GM06990 (cell line): ENCODE data around the gene CDK5R1.

Experiments used
- DNase-seq: peaks from one replicate; pipeline ENCODE4 v3.0.0-alpha.2; 2011; ENCODE audit not compliant: insufficient read length; ENCODE audit errors: extremely low read depth
- H3K27me3 ChIP-seq: replicated peaks from 2 replicates; pipeline ENCODE4 v1.6.0; 2011; ENCODE audit warnings: low read length; ENCODE audit not compliant: control insufficient read depth, insufficient read depth
- H3K36me3 ChIP-seq: 2 replicates; pipeline ENCODE4 v1.5.1; 2011; ENCODE audit warnings: low read length; ENCODE audit not compliant: control insufficient read depth, insufficient read depth
- H3K4me3 ChIP-seq: replicated peaks from 2 replicates; pipeline ENCODE4 v1.5.1; 2011; ENCODE audit warnings: low read depth, mild to moderate bottlenecking, control low read depth, low read length
- CTCF ChIP-seq: IDR thresholded peaks from 2 replicates; pipeline ENCODE4 v1.5.1; 2011; ENCODE audit warnings: low read length, control low read depth, mild to moderate bottlenecking, inconsistent platforms; ENCODE audit not compliant: insufficient read depth, poor library complexity, severe bottlenecking

Gene CDK5R1

GRCh38 chr17:32491371-32492263 lies 4.8 kb downstream of the CDK5R1 start:
- Histone ChIP-seq H3K36me3 (peaks cover 5% of the 10 kb centered on the region; the same call in 1 of the 2 replicates), H3K4me3 (peak overlapping the region; percentile 69), H3K27me3 (no peaks in the 10 kb centered on the region)
- DNase-seq = peak; percentile 60
- no peak for TF ChIP-seq CTCF

GRCh38 chr17:32492264-32492589 lies 5.4 kb downstream of the CDK5R1 start:
- TF ChIP-seq CTCF = no peak
- no peaks in the 10 kb centered on the region for H3K27me3 ChIP-seq
- H3K4me3 ChIP-seq = no peak overlapping the region
- DNase-seq = no peak
- peaks cover 5% of the 10 kb centered on the region; the same call in 1 of the 2 replicates for H3K36me3 ChIP-seq

- DNase-seq = no peak
- H3K27me3 ChIP-seq = no peaks in the 10 kb centered on the region
- no peak overlapping the region for H3K4me3 ChIP-seq
- H3K36me3 ChIP-seq = peaks cover 5% of the 10 kb centered on the region
- no peak for TF ChIP-seq CTCF
These were observed 6.0 kb downstream of the CDK5R1 start for GRCh38 chr17:32492648-32493289.

GRCh38 chr17:32493571-32493970 lies 6.8 kb downstream of the CDK5R1 start:
- no peak for TF ChIP-seq CTCF
- Histone ChIP-seq H3K4me3 (no peak overlapping the region), H3K27me3 (no peaks in the 10 kb centered on the region), H3K36me3 (peaks cover 5% of the 10 kb centered on the region)
- no peak for DNase-seq

- TF ChIP-seq CTCF = no peak
- no peak for DNase-seq
- Histone ChIP-seq H3K4me3 (no peak overlapping the region), H3K27me3 (no peaks in the 10 kb centered on the region), H3K36me3 (peaks cover 5% of the 10 kb centered on the region)
These were observed 7.3 kb downstream of the CDK5R1 start for GRCh38 chr17:32493976-32494513.
